Tibial nerve (tissue), 4 donors: ENCODE data around the gene DCP2. TPM values are rescaled to one million over a fixed set of nuclear protein-coding genes. Genes with fewer than 3 reads are reported as not detected.
A peak's percentile ranks its signal among the peaks of the same experiment; 100 is the strongest.
"Not testable (repeated sequence)": the region's sequence is repeated elsewhere in the genome, so short reads cannot be mapped to it uniquely, and the experiment has no call there.

Experiments
- DNase-seq, 2 donors: peaks; one replicate each; pipeline ENCODE4 v3.0.0-alpha.2; 2019; ENCODE audit warnings: low spot score in 2 of 2
- H3K27ac ChIP-seq, 4 donors: fragments of 200-600 bp; sonication (generic) in 3 of 4; one replicate each; pipeline ENCODE4 v1.5.1; 2017 to 2019; ENCODE audit warnings: mild to moderate bottlenecking in 1 of 4
- H3K27me3 ChIP-seq, 2 donors: fragments of 200-600 bp; sonication (generic) in 1 of 2; one replicate each; pipeline versions ENCODE4 v1.5.1 to v1.6.0; 2017 to 2019
- H3K36me3 ChIP-seq, 3 donors: fragments of 200-600 bp; sonication (generic); one replicate each; pipeline ENCODE4 v1.5.1; 2018 to 2019
- H3K4me1 ChIP-seq, 4 donors: fragments of 200-600 bp; sonication (generic) in 3 of 4; one replicate each; pipeline ENCODE4 v1.5.1; 2017 to 2019
- H3K4me3 ChIP-seq, 4 donors: fragments of 200-600 bp; sonication (generic) in 3 of 4; one replicate each; pipeline ENCODE4 v1.5.1; 2017 to 2019; ENCODE audit warnings: mild to moderate bottlenecking in 1 of 4, moderate library complexity in 1 of 4
- H3K9me3 ChIP-seq, 4 donors: fragments of 200-600 bp; sonication (generic) in 3 of 4; one replicate each; pipeline ENCODE4 v1.5.1; 2017 to 2019
- EP300 ChIP-seq, 2 donors: sonication (generic); formaldehyde crosslinking; IDR thresholded peaks; one replicate each; pipeline ENCODE4 v1.6.1; 2017; ENCODE audit warnings: antibody characterized with exemption in 2 of 2, mild to moderate bottlenecking in 1 of 2
- POLR2A ChIP-seq, 2 donors: fragments of 450-650 bp; IDR thresholded peaks; one replicate each; pipeline ENCODE4 v1.6.1; 2017; ENCODE audit warnings: antibody characterized with exemption in 2 of 2, mild to moderate bottlenecking in 2 of 2, moderate library complexity in 2 of 2
- WGBS, 2 donors: methylation state at CpG; one replicate each; pipeline ENCODE4 v1.1.5; 2018; 5-methylcytosine and 5-hydroxymethylcytosine counted together
- total RNA-seq, 4 donors: library from RNA; depleted of rRNA; stranded (reverse); fragments of >200 nt; gene quantifications; one replicate each; pipeline ENCODE4 v1.1.0, GENCODE V29; 2016
- TF ChIP-seq, protein P1 (sequence below), 5 experiments: fragments of 200-600 bp in 3 of 5; fragments of 450-650 bp in 2 of 5; sonication (generic) in 3 of 5; IDR thresholded peaks; one replicate each; pipeline ENCODE4 v1.5.1; 2016 to 2019; ENCODE audit warnings: antibody characterized with exemption in 5 of 5, mild to moderate bottlenecking in 3 of 5, moderate library complexity in 2 of 5

Gene DCP2
- total RNA-seq, 4 donors from 2014 or later, result 26.7 to 35.3 (median 29.8) TPM

- DNase-seq, result no peak
- Histone ChIP-seq H3K27ac (no peak overlapping the region), H3K9me3 (no peaks in the 10 kb centered on the region), H3K36me3 (no peaks in the 10 kb centered on the region), H3K4me3 (no peak overlapping the region), H3K27me3 (no peaks in the 10 kb centered on the region), H3K4me1 (peaks cover 0 to 44% (median 9%) of the 10 kb centered on the region in 4 donors)
- TF ChIP-seq, protein P1, sequence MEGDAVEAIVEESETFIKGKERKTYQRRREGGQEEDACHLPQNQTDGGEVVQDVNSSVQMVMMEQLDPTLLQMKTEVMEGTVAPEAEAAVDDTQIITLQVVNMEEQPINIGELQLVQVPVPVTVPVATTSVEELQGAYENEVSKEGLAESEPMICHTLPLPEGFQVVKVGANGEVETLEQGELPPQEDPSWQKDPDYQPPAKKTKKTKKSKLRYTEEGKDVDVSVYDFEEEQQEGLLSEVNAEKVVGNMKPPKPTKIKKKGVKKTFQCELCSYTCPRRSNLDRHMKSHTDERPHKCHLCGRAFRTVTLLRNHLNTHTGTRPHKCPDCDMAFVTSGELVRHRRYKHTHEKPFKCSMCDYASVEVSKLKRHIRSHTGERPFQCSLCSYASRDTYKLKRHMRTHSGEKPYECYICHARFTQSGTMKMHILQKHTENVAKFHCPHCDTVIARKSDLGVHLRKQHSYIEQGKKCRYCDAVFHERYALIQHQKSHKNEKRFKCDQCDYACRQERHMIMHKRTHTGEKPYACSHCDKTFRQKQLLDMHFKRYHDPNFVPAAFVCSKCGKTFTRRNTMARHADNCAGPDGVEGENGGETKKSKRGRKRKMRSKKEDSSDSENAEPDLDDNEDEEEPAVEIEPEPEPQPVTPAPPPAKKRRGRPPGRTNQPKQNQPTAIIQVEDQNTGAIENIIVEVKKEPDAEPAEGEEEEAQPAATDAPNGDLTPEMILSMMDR (IDR thresholded peaks at IDR 0.05), result no peak
- no peak for TF ChIP-seq POLR2A (IDR thresholded peaks at IDR 0.05)
- no peak for TF ChIP-seq EP300 (IDR thresholded peaks at IDR 0.05)
- WGBS, 2 donors, result 92 to 93% methylated on average over 1 of the region's 1 CpG
Measured at GRCh38 chr5:112960315-112960714, 16.3 kb upstream of the DCP2 start.

DNA sequence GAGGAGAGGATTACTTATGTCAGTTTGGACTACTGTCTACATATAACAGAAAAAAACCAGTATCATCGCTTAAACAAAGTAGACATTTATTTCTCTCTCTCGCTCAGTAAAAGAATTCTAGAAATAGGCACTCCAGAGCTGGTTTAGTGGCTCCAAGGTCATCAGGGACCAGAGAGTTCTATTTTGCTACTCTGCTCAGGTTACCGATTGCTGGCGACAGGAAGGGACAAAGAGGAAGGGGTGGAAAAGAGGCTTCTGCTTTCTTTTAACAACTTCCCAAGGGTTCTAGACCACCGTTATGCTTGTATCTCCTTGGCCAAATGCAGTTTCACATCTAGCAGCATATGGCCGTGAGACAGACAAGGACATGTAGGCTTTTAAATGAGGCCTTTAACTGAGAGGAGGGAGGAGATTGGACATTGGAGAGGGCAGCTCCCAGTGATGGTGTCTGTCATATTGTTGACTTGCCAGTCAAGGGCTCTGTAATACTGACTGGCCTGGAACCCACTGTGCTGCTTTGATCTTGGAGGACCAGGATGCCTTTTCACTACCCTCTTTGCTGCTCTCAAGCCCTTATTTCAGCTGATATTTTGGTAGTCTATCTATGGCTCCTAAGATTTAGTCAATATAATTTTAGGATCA lies 15.6 kb upstream of the DCP2 start:
- no peak for DNase-seq
- no peak for TF ChIP-seq EP300 (IDR thresholded peaks at IDR 0.05)
- TF ChIP-seq, protein P1 (IDR thresholded peaks at IDR 0.05), result no peak
- no peak for TF ChIP-seq POLR2A (IDR thresholded peaks at IDR 0.05)
- Histone ChIP-seq H3K4me1 (peaks cover 0 to 44% (median 9%) of the 10 kb centered on the region in 4 donors), H3K27ac (no peak overlapping the region), H3K4me3 (no peak overlapping the region), H3K27me3 (no peaks in the 10 kb centered on the region), H3K9me3 (no peaks in the 10 kb centered on the region), H3K36me3 (no peaks in the 10 kb centered on the region)
- 73 to 75% methylated on average over 6 of the region's 6 CpGs for WGBS, 2 donors

GRCh38 chr5:112963374-112963733 lies 13.2 kb upstream of the DCP2 start:
- H3K36me3 ChIP-seq, DNase-seq, H3K27me3 ChIP-seq, H3K9me3 ChIP-seq, H3K4me3 ChIP-seq: not testable (repeated sequence)
- WGBS, 2 donors, result 95 to 100% methylated on average over 3 of the region's 3 CpGs
- H3K27ac ChIP-seq, result peak overlapping the region in 2 of 4 donors; percentile 46 to 64
- H3K4me1 ChIP-seq, result peaks cover 0 to 30% (median 3%) of the 10 kb centered on the region in 4 donors

DNA sequence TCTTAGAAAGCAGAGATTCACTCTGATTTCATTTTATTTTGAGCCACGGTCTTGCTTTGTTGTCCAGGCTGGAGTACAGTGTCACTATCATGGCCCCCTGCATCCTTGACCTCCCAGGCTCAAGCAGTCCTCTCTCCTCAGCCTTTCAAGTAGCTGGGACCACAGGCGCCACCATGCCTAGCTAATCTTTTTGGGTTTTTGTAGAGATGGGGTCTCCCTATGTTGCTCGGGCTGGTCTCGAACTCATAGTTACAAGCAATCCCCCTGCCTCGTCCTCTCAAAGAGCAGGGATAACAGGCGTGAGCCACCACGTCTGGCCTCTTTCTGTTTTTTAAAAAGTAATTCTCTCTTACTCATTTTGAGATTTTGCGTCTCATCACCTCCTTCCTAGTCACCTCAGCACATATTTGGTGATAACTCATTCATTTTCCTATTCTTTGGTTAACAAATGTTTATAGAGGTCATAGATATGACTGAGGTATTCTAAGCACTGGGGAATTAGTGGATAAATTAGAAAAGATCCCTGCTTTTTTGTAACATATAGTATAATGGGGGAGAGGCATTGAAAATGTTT lies 10.8 kb upstream of the DCP2 start:
- no peaks in the 10 kb centered on the region for H3K9me3 ChIP-seq
- no peak overlapping the region for H3K4me3 ChIP-seq
- no peaks in the 10 kb centered on the region for H3K36me3 ChIP-seq
- WGBS, 2 donors, result 94 to 95% methylated on average over 8 of the region's 8 CpGs
- H3K27me3 ChIP-seq, result no peaks in the 10 kb centered on the region
- peaks cover 0 to 13% (median 0%) of the 10 kb centered on the region in 4 donors for H3K4me1 ChIP-seq
- TF ChIP-seq POLR2A (IDR thresholded peaks at IDR 0.05), result no peak
- TF ChIP-seq, protein P1 (IDR thresholded peaks at IDR 0.05), result no peak
- TF ChIP-seq EP300 (IDR thresholded peaks at IDR 0.05), result no peak
- no peak overlapping the region for H3K27ac ChIP-seq
- DNase-seq, result no peak

GRCh38 chr5:112967520-112968083 lies 9.0 kb upstream of the DCP2 start:
- TF ChIP-seq POLR2A (IDR thresholded peaks at IDR 0.05) (no peak), EP300 (IDR thresholded peaks at IDR 0.05) (no peak)
- TF ChIP-seq, protein P1 (IDR thresholded peaks at IDR 0.05), result no peak
- no peak overlapping the region for H3K27ac ChIP-seq
- 86 to 92% methylated on average over 6 of the region's 6 CpGs for WGBS, 2 donors

More at GRCh38 chr5:112967520-112968083, 9.0 kb upstream of the DCP2 start:
- H3K27me3 ChIP-seq, result no peaks in the 10 kb centered on the region
- no peak overlapping the region for H3K4me3 ChIP-seq
- H3K36me3 ChIP-seq, result no peaks in the 10 kb centered on the region
- H3K4me1 ChIP-seq, result peaks cover 0 to 13% (median 0%) of the 10 kb centered on the region in 4 donors
- DNase-seq, result no peak
- H3K9me3 ChIP-seq, result no peaks in the 10 kb centered on the region
